ENCODE measurements around the gene PKLR. TPM values are rescaled to one million over a fixed set of nuclear protein-coding genes. Genes with fewer than 3 reads are reported as not detected.
"Not testable (repeated sequence)": the region's sequence is repeated elsewhere in the genome, so short reads cannot be mapped to it uniquely, and the experiment has no call there.

The PKLR gene
- 0.37 TPM for polyA plus RNA-seq (ENCODE audit: insufficient read length)

DNA sequence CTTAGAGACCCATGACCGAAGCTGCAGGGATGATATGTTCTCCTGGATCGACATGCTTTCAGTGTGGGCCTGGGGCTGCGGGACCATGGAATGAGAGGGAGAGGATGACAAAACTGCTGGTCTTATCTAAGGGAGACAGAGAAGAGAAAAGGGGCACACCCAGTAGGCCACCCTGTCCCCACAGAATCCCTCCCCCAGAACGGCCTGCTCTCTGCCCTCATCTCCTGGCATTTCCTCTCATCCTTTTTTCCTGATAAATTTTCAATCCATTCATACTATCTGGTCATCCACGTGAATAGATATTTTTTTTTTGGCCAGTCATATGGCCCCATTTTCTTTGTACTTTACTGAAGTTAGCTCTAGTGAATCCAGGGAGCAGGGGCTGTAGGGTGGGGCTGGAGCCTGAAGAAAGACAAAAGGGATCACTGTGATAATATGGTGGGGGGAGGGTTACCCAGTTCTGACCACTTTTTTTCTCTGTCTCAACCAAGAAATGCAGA, at the start of gene PKLR:
PKLR (minus strand) TSS at position 97 of the 500 bp plus-strand sequence; CDS start at position 54, 43 bp downstream.
- DNase-seq = no peak

DNA sequence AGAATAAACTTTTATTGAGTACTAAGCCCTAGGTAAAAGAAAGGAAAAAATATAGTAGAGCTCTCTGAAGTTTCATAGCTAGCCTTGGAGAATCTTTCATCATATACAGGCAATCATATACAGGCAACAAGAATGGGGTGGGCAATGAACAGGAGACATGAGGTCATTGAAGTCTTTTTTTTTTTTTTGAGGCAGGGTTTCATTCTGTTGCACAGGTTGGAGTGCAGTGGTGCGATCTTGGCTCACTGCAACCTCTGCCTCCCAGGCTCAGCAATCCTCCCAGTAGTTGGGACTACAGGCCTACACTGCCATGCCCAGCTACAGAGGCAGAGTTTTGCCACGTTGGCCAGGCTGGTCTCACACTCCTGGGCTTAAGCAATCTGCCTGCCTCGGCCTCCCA, 41.6 kb upstream of the PKLR start:
- no peak for DNase-seq

DNA sequence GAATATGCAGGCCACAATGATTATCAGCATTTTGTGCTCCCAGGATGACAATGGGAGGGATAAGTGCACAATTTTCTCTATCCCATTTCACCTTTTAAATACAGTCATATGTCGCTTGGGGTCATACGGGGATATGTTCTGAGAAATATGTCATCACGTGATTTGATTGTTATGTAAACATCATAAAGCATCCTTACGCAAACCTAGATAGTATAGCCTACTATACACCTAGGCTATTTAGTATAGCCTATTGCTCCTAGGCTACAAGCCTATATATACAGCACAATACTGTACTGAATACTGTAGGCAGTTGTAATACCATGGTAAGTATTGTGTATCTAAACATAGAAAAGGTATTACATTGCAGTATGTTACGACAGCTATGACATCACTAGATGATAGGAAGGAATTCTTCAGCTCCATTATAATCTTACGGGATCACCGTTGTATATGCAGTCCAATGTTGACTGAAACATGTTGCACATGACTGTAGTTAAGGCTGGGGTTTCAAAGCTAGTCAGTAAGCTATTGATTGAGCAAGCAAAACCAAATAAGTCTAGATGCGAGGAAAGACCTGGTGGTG, 38.4 kb upstream of the PKLR start:
- no peak for DNase-seq

DNA sequence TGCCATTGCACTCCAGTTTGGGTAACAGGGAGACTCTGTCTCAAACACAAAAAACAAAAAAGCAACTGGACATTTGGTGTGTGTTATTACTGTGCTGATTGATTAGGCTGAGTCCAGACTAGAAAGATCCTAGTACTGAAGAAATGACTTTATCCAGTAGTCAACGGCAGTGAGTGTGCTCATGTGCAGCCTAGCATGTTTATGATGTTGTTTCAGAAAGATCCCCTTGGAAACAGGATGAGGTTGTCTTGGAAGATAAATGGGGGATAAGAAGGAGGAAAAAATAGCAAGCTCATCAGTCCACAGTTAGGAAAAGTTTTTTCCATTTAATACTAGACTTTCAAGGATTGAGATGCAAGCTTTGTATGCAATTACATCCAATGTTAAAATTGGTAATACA, 33.7 kb upstream of the PKLR start:
- no peak for DNase-seq

DNA sequence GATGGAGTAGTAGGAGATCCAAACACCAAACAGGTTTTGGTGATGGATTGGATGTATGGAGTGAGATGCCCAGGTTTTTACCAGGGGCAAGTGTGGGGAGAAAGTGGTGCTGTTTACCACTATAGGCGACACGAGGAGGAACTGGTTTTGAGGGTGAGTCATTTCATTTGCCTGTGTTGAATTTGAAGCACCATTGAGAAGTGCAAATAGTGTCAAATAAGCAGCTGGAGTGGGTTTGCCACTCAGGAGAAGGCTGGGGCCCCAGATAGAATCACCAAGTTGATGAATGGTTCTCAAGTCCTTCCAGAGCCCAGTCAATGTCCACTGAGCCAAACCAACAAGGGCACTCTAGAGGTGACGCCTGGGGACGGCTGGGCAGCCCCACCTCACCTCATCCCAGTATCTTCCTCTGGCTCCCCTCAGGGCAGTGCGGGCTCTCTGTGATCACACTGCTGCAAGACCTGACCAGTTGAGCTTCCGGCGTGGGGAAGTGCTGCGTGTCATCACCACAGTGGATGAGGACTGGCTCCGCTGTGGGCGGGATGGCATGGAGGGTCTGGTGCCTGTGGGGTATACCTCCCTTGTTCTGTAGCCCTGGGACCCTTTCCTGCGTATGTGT, 28.9 kb upstream of the PKLR start:
- DNase-seq = no peak

DNA sequence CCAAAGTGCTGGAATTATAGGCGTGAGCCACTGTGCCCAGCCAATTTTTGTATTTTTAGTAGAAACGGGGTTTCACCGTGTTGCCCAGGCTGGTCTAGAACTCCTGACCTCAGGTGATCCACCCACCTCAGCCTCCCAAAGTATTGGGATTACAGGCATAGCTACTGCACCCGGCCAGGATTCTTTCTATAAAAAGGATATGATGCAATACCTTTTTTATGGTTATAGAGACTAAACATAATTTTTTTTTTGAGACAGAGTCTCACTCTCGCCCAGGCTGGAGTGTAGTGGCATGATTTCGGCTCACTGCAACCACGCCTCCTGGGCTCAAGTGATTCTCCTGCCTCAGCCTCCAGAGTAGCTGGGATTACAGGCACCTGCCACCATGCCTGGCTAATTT, 27.6 kb upstream of the PKLR start:
- not testable (repeated sequence) for DNase-seq

DNA sequence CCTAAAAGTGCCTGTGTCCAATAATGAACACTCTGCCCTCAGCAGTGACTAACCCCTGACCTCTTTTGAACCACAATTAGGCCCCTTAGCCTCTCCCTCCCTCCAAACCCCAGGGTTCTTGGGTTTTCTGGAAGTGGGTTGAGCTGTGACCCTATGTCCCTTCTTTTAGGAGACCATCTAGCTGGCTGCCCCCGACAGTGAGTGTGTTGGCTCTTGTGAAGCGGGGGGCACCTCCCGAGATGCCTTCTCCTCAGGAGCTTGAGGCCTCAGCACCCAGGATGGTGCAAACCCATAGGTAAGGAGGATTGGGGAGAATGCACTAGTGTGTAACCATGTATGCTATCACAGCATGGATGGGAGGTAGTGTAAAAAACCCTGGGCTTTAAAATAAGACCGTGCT, 26.7 kb upstream of the PKLR start:
- DNase-seq = no peak

DNA sequence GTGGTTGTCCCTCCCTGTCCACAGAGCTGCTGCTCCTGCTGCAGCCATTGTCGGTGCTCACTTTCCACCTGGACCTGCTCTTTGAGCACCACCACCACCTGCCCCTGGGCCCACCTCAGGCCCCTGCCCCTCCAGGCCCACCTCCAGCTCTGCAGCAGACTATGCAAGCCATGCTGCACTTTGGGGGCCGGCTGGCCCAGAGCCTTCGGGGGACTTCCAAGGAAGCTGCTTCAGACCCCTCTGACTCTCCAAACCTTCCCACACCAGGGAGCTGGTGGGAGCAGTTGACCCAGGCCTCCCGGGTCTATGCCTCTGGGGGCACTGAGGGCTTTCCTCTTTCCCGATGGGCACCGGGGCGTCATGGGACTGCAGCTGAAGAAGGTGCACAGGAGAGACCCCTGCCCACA, 25.4 kb upstream of the PKLR start:
- no peak for DNase-seq

DNA sequence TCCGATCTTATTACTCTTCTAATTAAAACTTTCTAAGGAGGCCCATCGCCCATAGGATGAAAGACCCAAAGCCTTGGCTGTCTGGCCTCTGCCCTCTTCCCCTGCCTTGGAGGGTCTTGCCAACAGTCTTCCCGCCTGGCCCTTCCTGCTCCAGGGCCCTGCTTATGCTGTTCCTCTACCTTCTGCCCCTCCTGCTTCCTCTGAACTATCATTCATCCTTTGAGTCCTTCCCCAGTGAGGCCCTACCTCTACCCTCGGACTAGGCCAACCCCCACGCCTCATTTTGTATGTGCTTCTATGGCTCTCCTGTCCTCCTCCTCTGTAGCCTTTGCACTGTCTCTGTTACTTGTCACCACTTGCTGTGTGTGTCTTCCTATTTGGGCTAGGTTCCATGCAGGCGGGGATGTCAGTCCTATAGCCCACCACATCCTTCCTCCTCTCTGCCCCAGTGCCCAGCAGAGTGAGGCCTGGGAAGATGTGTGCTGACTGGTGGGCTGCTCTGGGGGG, 24.8 kb upstream of the PKLR start:
- no peak for DNase-seq

DNA sequence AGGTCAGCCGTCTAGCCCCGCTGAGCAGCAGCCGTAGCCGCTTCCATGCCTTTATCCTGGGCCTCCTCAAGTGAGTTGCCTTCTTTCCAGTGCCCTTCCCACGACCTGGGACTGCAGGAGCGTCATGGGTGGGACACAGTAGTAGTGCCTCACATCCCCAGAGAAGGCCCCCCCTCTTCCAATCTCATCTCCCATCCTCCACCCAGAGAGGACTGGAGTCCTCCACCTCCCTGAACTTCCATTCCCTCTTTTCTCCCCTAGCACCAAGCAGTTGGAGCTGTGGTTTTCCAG, 24.3 kb upstream of the PKLR start:
- DNase-seq = no peak

DNA sequence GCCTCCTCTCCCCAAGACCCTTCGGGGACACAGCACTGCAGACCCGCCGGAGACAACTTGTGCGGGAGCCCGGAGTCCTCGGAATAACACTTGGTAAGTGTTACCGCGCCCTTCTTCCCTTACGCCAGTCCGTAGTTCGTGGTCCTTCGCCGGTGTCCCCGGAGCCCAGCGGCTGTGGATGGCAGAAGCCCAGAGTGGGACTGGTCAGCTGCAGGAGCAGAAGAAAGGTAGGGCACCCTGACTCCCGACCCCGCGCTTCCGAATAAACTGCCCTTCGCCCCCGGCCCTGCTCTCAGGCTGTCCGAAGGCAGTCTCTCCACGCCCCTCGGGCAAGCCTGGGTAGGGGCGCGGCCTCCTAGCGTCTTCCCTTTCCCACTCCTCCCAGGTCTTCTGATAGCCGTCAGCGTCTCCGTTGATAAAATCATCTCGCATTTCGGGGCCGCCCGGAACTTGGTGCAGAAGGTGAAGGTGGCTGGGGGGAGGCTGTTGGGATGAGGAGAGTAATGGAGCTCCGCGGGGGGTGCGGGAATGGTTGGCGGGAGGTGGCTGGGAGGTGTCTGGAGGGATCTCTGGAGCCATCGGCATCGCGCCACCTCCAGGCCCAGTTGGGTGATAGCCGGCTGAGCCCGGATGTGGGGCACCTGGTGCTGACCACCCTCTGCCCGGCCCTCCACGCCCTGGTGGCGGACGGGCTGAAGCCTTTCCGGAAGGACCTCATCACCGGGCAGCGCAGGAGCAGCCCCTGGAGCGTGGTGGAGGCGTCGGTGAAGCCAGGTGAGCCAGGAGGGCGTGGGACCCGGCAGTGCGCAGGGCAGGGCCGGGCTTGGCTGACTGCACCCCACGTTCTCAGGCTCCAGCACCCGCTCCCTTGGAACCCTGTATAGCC, 23.7 kb upstream of the PKLR start:
- DNase-seq = peak; percentile 37

DNA sequence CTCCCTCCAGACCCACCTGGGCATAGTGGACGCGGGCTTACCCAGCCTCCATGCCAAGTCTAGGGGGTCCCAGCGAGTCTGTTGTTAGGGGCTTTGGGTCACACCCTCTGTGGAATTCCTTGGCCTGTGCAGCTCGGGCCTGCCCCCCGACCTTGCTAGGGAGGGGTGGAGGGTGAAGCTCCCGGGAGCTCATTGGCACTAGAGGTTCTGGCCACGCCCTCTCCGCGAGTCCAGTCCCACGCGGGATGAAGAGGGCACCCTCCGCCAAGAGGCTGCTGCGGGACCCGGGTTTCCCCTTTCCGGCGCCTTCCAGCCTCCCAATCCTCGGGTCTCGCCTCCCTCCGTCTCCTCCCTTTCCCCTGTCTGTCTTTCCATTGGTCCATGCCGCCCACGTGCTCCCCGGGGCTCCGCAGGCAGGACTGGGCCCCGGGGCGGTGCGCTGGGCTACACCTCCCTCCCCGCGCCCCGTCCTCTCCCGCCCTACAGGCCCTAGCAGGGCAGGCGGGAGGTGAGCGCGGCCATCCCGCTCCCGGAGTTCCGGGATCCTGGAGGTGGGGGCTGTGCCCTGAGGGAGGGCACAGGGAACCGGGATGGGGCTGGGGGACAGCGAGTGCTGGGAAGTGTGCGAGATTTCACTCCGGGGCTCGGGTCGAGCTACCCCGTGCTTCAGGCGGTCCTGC, 22.9 kb upstream of the PKLR start:
- peak; percentile 96 for DNase-seq

DNA sequence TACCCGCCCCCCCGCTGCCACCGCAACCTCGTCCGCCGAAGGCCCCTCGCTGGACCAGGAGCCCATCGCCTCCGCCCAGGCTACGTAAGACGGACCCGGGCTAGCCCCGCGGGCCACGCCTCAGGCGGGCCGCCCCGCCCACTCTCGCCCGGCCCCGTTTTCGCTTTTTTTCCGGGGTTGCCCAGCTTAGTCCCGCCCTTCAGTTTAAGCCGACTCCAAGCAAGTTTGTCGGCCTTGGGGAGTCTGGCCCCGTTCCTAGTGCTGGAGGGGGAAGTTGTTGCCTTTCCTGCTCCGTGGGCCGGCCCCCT, 22.4 kb upstream of the PKLR start:
- DNase-seq = peak; percentile 94

DNA sequence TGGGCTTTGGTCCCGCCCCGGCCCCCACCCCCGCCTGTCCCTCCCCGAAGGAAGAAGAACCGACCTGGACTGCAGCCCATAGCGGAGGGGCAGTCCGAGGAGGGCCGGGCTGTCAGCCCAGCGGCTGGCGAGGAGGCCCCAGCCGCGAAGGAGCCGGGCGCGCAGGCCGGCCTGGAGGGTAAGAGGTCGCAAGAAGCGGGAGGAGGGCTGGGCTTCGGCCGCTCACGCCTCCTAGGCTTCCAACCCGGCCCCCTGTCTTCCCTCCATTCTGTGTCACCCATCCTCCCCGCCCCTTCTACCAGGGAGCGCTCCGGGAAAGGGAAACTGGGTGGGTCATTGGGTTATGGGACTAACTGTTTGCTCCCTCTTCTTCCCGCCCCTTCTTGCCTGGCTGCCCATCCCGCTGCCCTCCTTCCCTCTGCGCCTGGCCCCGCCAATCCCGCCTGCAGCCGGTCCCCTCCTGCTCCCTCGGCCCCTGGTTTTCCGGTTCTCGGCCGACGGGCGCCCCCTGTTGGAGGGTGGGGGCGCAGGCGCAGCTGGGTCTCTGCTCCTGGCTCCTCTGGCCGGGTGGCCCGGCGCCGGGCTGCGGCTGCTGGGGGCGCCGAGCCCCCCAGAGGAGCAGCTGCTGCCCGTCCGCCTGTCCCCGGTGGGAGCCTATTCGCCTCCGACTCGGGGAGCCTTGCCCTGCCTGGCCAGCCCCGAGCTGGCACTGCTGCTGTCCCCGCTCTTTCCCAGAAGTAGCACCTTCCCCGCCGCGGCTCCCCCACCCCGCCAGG, 21.9 kb upstream of the PKLR start:
- DNase-seq = peak; percentile 93

DNA sequence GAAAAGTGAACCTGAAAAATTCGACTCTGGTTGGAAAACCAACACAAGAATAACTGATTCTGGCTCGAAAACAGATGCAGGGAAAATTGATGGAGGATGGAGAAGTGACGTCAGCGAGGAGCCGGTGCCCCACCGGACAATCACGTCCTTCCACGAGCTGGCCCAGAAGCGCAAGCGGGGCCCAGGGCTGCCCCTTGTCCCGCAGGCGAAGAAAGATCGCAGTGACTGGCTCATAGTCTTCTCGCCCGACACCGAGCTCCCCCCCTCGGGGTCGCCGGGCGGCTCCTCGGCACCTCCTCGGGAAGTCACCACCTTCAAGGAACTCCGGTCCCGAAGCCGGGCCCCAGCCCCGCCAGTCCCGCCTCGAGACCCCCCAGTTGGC, 21.3 kb upstream of the PKLR start:
- peak; percentile 43 for DNase-seq

DNA sequence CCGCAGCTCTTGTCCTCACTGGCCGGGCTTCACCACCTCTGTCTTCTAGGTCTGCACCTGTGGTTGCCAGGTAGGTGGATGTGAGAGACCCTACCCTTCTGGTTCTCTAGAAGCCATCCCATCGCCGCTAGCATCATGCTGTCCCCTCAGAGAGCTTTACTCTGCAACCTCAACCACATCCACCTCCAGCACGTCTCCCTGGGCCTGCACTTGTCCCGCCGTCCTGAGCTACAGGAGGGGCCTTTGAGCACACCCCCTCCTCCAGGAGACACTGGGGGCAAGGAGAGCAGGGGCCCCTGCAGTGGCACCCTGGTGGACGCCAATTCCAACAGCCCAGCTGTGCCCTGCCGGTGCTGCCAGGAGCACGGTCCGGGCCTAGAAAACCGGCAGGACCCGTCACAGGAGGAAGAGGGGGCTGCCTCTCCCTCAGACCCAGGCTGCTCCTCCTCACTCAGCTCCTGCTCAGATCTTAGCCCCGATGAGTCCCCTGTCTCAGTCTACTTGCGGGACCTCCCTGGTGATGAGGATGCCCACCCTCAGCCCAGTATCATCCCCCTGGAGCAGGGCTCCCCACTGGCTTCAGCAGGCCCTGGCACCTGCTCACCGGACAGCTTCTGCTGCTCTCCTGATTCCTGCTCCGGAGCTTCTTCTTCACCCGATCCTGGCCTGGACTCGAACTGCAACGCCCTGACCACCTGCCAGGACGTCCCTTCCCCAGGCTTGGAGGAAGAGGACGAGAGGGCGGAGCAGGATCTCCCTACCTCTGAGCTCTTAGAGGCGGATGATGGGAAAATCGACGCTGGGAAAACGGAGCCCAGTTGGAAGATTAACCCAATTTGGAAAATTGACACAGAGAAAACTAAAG, 20.6 kb upstream of the PKLR start:
- DNase-seq = peak; percentile 46

DNA sequence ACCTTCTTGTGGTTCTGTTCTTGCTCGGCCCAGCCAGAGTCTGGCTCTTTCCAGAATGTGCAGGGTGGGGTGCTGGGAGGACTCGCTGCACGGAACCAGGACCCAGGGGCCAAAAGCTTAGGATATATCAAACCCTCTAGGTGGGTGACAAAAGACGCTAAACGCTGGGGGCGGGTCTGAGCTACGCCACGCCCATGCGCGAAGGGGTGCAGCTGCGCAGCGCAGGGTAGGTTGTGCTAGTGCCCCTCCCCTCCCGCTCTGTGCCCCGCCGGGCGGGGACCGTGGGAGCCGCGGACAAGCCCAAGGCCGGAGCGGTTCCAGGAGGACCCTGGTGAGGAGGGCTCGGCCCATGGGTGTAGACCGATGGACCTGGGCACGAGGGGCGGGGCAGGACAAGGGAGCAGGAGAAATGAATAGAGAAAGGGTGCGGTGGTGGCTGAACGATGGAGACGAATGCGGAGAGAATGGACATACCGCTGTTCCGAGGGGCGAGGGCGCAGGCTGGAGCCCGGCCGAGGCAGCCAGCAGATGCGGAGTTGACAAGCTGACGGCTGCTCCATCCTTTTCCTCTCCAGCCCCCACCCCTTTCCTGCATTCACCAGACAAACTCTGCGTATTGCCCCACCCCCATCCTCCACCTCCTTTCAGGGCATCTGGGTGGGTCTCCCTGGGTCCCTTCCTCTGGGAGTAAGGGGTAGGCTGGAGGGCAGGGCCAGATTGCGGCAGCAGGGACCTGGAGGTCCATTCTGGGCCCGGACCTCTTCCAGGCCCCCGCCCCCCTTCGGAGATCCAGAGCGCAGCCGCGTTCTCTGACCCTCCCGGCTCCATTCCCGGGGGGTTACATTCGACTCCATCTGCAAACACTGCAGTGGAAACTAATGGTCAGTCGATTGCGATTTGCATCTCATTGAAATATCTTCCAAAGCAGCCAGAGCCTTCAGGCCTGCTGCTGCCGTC, 19.7 kb upstream of the PKLR start, which contains the start of gene RUSC1:
RUSC1 (plus strand) TSS at position 234 of the 957 bp plus-strand sequence. CDS start 880 bp downstream, outside the sequence.
- peak; percentile 90 for DNase-seq

DNA sequence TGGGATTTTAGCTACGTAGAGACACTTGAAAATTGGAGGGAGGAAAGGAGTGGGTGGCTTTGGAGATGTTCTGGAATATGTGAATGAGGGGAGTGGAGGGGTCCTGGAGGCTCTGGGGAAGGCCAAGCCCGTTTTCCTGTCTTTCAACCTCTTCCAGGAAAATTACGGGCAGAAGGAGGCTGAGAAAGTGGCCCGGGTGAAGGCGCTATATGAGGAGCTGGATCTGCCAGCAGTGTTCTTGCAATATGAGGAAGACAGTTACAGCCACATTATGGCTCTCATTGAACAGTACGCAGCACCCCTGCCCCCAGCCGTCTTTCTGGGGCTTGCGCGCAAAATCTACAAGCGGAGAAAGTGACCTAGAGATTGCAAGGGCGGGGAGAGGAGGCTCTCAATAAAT, 19.0 kb upstream of the PKLR start:
- no peak for DNase-seq

DNA sequence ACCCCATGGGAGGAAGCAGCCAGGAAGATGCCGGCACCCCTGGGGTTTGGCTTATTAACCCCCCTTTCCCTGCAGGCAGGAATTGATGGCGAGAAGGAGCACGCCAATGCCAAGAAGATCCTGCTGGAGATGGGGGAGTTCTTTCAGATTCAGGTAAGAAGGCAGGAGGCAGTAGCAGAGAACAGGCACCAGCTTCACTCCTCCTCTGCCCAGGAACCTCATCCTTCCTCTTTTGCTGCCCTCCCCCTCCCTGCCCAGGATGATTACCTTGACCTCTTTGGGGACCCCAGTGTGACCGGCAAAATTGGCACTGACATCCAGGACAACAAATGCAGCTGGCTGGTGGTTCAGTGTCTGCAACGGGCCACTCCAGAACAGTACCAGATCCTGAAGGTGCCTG, 18.3 kb upstream of the PKLR start:
- DNase-seq = no peak

DNA sequence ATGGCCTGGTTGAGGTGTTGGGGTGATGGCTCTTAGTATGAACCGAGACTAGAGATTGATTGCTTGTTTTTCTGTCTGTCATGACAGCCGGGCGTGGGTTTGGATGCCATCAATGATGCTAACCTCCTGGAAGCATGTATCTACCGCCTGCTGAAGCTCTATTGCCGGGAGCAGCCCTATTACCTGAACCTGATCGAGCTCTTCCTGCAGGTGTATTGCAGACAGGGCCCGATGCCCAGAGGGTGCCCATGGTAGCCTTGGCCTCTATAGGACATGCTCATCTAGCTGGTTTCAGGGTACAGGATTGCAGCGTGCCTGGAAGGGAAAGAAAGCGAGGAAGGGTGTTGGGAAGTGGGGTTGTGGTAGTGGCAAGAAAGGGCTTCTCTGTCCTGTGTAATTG, 16.8 kb upstream of the PKLR start:
- no peak for DNase-seq
